K562 (cell line): Measurements from ENCODE around the gene UBE2V1. TPM values are rescaled to one million over a fixed set of nuclear protein-coding genes. Genes with fewer than 3 reads are reported as not detected.

Experiments used
- ATAC-seq: fragments of 200-7000 bp; cut with Tn5 transposase; 3 replicates; pipeline ENCODE4 v1.9.1; 2020; ENCODE audit warnings: moderate library complexity
- BruUV-seq: library from RNA; stranded (reverse); fragments of 400-500 nt; replicated peaks from 2 replicates; lab custom pipeline; 2021; lab: Mats Ljungman, UMichigan
- CTCF ChIA-PET: fragments of 300-600 bp; formaldehyde crosslinking; extraction: SDS; loops from one replicate; lab custom pipeline; 2021; ENCODE audit warnings: low intra/inter-chr PET ratio; lab: Yijun Ruan, JAX
- POLR2A ChIA-PET: fragments of 300-600, 350-650 bp; sonication (Branson Sonifier 250); formaldehyde crosslinking; extraction: SDS; loops from one replicate; lab custom pipeline; 2021; ENCODE audit warnings: antibody characterized with exemption, inconsistent platforms; lab: Yijun Ruan, JAX
- DNase-seq, 4 experiments: peaks; one replicate each; pipeline versions ENCODE4 v3.0.0 to v3.0.0-alpha.2; 2011 to 2018; ENCODE audit warnings: low spot score in 3 of 4, mixed read lengths in 3 of 4; ENCODE audit errors: extremely low read depth in 1 of 4
- FAIRE-seq: peaks from 2 replicates; lab custom pipeline; 2011; peaks lifted over from hg19 to GRCh38; lab: Jason Lieb, UNC
- H2AFZ ChIP-seq: 2 replicates; pipeline ENCODE4 v1.6.0; 2011; ENCODE audit warnings: low read depth, low read length, control low read depth, inconsistent platforms
- H3K27ac ChIP-seq: fragments of 200-600 bp; 3 replicates; pipeline ENCODE4 v1.8.0; 2011; ENCODE audit warnings: low read depth, mild to moderate bottlenecking, control low read depth, inconsistent platforms, low read length, moderate library complexity, mixed read lengths; ENCODE audit errors: extremely low read depth
- H3K27me3 ChIP-seq, 2 experiments: fragments of 300-600 bp in 1 of 2; 2 replicates in 1 of 2; 3 replicates in 1 of 2; pipeline versions ENCODE4 v1.6.0 to v1.8.0; 2011; ENCODE audit warnings: inconsistent platforms in 2 of 2, low read length in 2 of 2, mild to moderate bottlenecking in 1 of 2, mixed read lengths in 1 of 2, moderate library complexity in 1 of 2; ENCODE audit not compliant: control insufficient read depth in 2 of 2, insufficient read depth in 2 of 2
- H3K36me3 ChIP-seq: fragments of 300-600 bp; 3 replicates; pipeline ENCODE4 v1.8.0; 2011; ENCODE audit warnings: mild to moderate bottlenecking, low read length, inconsistent platforms; ENCODE audit not compliant: control insufficient read depth, insufficient read depth
- H3K4me1 ChIP-seq, 2 experiments: fragments of 200-600 bp in 1 of 2; replicated peaks in 1 of 2; 2 replicates in 1 of 2; 3 replicates in 1 of 2; pipeline versions ENCODE4 v1.5.1 to v1.8.0; 2011; ENCODE audit warnings: inconsistent platforms in 2 of 2, low read length in 2 of 2, mild to moderate bottlenecking in 1 of 2, mixed read lengths in 1 of 2, moderate library complexity in 1 of 2; ENCODE audit not compliant: control insufficient read depth in 2 of 2, insufficient read depth in 2 of 2
- H3K4me2 ChIP-seq: 2 replicates; pipeline ENCODE4 v1.6.1; 2011; ENCODE audit warnings: low read length, control low read depth, inconsistent platforms, mixed read lengths; ENCODE audit not compliant: insufficient read depth
- H3K4me3 ChIP-seq: fragments of 200-600 bp; sonication (generic), shearing (Covaris generic); 2 replicates; pipeline ENCODE4 v1.5.1; 2016; ENCODE audit warnings: control low read depth, inconsistent platforms
- H3K79me2 ChIP-seq: fragments of 200-600 bp; 3 replicates; pipeline ENCODE4 v1.8.0; 2011; ENCODE audit warnings: low read length, inconsistent platforms; ENCODE audit not compliant: control insufficient read depth, insufficient read depth
- H3K9ac ChIP-seq, 2 experiments: 2 replicates each; pipeline versions ENCODE4 v1.6.0 to v1.6.1; 2011; ENCODE audit warnings: low read depth in 2 of 2, low read length in 2 of 2, control low read depth in 1 of 2, inconsistent platforms in 1 of 2, mild to moderate bottlenecking in 1 of 2, mixed read lengths in 1 of 2; ENCODE audit not compliant: insufficient read depth in 1 of 2
- H3K9me1 ChIP-seq: one replicate; pipeline ENCODE4 v1.6.0; 2011; ENCODE audit warnings: inconsistent platforms, mild to moderate bottlenecking, low read length, moderate library complexity; ENCODE audit not compliant: control insufficient read depth, insufficient read depth
- H3K9me3 ChIP-seq: replicated peaks from 2 replicates; pipeline ENCODE4 v1.5.1; 2011; ENCODE audit warnings: low read depth, low read length, inconsistent platforms; ENCODE audit not compliant: control insufficient read depth, insufficient read depth
- H4K20me1 ChIP-seq: replicated peaks from 2 replicates; pipeline ENCODE4 v1.6.1; 2011; ENCODE audit warnings: low read length, inconsistent platforms, mixed read lengths; ENCODE audit not compliant: control insufficient read depth, insufficient read depth
- ADNP ChIP-seq: fragments of 200-800 bp; sonication (Bioruptor generic); IDR thresholded peaks from 2 replicates; pipeline ENCODE4 v1.6.1; 2016; ENCODE audit warnings: missing genetic modification characterization, missing compliant biosample characterization
- ARNT ChIP-seq, 2 experiments: fragments of 450-650 bp; IDR thresholded peaks; 2 replicates each; pipeline ENCODE4 v1.6.1; 2016; ENCODE audit warnings: mild to moderate bottlenecking in 1 of 2
- BCOR ChIP-seq: fragments of 450-650 bp; IDR thresholded peaks from 2 replicates; pipeline ENCODE4 v1.6.1; 2016
- CBX1 ChIP-seq: sonication (generic); IDR thresholded peaks from 2 replicates; pipeline ENCODE4 v1.6.1; 2016; ENCODE audit warnings: antibody characterized with exemption, low read depth, mild to moderate bottlenecking
- CHD4 ChIP-seq: fragments of 200-600 bp; sonication (generic); IDR thresholded peaks from 3 replicates; pipeline ENCODE4 v1.6.1; 2012; ENCODE audit warnings: low read depth, mild to moderate bottlenecking, mixed read lengths, low read length, inconsistent platforms; ENCODE audit not compliant: insufficient read depth, insufficient replicate concordance, poor library complexity, severe bottlenecking
- HDAC2 ChIP-seq: fragments of 450-650 bp; IDR thresholded peaks from 2 replicates; pipeline ENCODE4 v1.6.1; 2016; ENCODE audit warnings: mild to moderate bottlenecking
- KAT8 ChIP-seq: fragments of 450-650 bp; IDR thresholded peaks from 2 replicates; pipeline ENCODE4 v1.6.1; 2016; ENCODE audit warnings: low read depth, mild to moderate bottlenecking
- KDM1A ChIP-seq, 2 experiments: fragments of 450-650 bp; IDR thresholded peaks; 2 replicates each; pipeline ENCODE4 v1.6.1; 2016; ENCODE audit warnings: mild to moderate bottlenecking in 2 of 2
- PTBP1 ChIP-seq: fragments of 200-400 bp; formaldehyde crosslinking; IDR thresholded peaks from 2 replicates; pipeline ENCODE4 v1.6.1; 2017; ENCODE audit warnings: low read depth, low read length
- RBM25 ChIP-seq: fragments of 200-400 bp; formaldehyde crosslinking; IDR thresholded peaks from 2 replicates; pipeline ENCODE4 v1.6.1; 2018; ENCODE audit warnings: low read length, low read depth, moderate library complexity; ENCODE audit not compliant: severe bottlenecking
- RCOR1 ChIP-seq, 2 experiments: IDR thresholded peaks; 2 replicates each; pipeline ENCODE4 v1.6.1; 2012; ENCODE audit warnings: low read depth in 2 of 2, low read length in 2 of 2, borderline replicate concordance in 1 of 2, improper control_type of control experiment in 1 of 2
- ZBTB7A ChIP-seq: IDR thresholded peaks from 2 replicates; pipeline ENCODE4 v1.6.1; 2011; ENCODE audit warnings: low read depth, mild to moderate bottlenecking, low read length, moderate library complexity, borderline replicate concordance; ENCODE audit not compliant: control insufficient read depth
- ZFP36 ChIP-seq: fragments of 150-350 bp; IDR thresholded peaks from 2 replicates; pipeline ENCODE4 v1.6.1; 2018; ENCODE audit warnings: low read length, low read depth; ENCODE audit not compliant: partially characterized antibody
- ZNF263 ChIP-seq: sonication (generic); formaldehyde crosslinking; IDR thresholded peaks from 2 replicates; pipeline ENCODE4 v1.8.0; 2022; ENCODE audit warnings: mild to moderate bottlenecking, missing genetic modification reagents, borderline replicate concordance
- ZNF384 ChIP-seq: IDR thresholded peaks from 2 replicates; pipeline ENCODE4 v1.6.1; 2012; ENCODE audit warnings: low read depth, low read length, improper control_type of control experiment
- ZNF551 ChIP-seq: fragments of 250-450 bp; sonication (Bioruptor Pico); IDR thresholded peaks from 2 replicates; pipeline ENCODE4 v1.5.0; 2021; ENCODE audit warnings: mild to moderate bottlenecking, moderate library complexity
- WGBS: fragments of 100-300 bp; shearing (Covaris generic); methylation state at CpG from one replicate; pipeline ENCODE4 v1.1.6; 2016; ENCODE audit warnings: low coverage, mixed read lengths; ENCODE audit not compliant: insufficient coverage; ENCODE audit errors: missing lambda C conversion rate; 5-methylcytosine and 5-hydroxymethylcytosine counted together
- in situ Hi-C: fragments of 300-500 bp; cut with MboI; formaldehyde crosslinking; loops from 4 replicates; pipeline ENCODE4 v1.15.0; 2018; ENCODE audit warnings: inconsistent platforms, mixed read lengths
- intact Hi-C: fragments of 100-400 bp; cut with micrococcal nuclease; formaldehyde crosslinking; loops from 2 replicates; pipeline ENCODE4 v1.14.2; 2022
- polyA plus RNA-seq, 8 experiments: library from polyadenylated mRNA; depleted of rRNA in 4 of 8; stranded (reverse) in 5 of 8; unstranded in 3 of 8; fragments of >200 nt; fragmentation: Nextera tagmentation in 2 of 8; fragmentation: Illumina TruSeq in 1 of 8; extraction: Ambion mirVana in 2 of 8; extraction: Trizol in 1 of 8; gene quantifications; 2 replicates each; pipeline versions ENCODE4 v1.2.1 to v1.2.3, GENCODE V29; 2011 to 2014; ENCODE audit warnings: inconsistent platforms in 1 of 8, missing spikeins in 1 of 8
- total RNA-seq, 7 experiments: library from RNA; depleted of rRNA in 6 of 7; stranded (reverse); fragments of >200 nt in 6 of 7; fragmentation: Illumina TruSeq in 2 of 7; extraction: Trizol in 2 of 7; gene quantifications; 2 replicates each; pipeline versions ENCODE4 v1.2.1 to v1.2.3, GENCODE V29; 2011 to 2021; ENCODE audit warnings: low replicate concordance in 1 of 7
- TF ChIP-seq, protein P1 (sequence below), 2 experiments: fragments of 150-350 bp in 1 of 2; IDR thresholded peaks; 2 replicates each; pipeline ENCODE4 v1.6.1; 2012 to 2016; ENCODE audit warnings: low read depth in 2 of 2, low read length in 2 of 2, mild to moderate bottlenecking in 1 of 2, moderate library complexity in 1 of 2

UBE2V1 gene
- total and polyA plus RNA-seq, 9 of the 15 experiments (the other 6 are each of a cell fraction or from before 2014, with no cell fraction given) = 93.0 to 357 (median 119) TPM

DNA sequence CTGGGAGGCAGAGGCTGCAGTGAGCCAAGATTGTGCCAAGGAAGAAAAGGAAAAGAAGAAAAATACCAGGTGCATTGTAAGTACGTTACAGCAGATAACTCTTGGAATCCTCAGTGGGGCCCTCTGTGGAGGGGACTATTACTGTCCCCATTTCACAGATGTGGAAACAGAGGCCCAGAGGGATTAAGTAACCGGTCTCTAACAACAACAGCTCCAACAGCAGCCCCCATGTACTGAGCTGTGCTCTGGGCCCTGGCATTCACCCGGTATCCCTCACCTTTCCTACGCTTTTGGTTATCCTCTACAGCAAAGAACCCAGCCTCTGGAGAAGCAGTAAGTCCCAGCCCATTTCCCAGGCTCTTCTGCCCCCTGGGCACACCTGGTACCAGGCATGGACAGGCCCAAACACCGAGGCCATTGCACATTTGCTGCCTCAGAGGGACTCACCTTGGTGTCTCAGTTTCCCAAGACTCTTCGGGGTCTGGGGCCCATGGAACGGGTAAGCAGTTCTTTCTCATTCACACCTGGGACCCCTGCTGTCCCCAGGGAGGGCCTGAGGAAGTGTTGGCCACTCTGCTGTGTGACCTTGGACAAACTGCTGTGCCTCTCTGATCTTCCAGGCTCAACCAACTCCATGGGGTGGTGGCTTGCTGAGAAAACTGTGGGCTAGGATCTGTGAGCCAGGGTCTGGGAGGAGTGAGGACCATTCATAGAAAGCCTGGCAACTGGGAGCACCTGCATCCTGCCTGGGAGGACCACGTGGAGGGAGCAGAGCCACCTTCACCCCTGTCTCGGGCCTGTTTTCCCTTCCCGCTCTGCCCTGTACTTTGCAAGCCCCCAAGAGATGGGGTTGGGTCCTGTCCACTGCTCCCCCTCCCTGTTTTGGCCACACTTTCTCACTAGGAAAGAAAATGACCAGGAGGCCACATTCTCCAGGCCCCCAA lies 70.3 kb downstream of the UBE2V1 start:
- in situ Hi-C loops = no loop called here
- Histone ChIP-seq H3K27me3 (no peaks in the 10 kb centered on the region), H3K4me1 (peaks cover 3 to 29% of the 10 kb centered on the region in 2 experiments; a peak in 3 of 5 replicates), H3K9ac (no peak overlapping the region), H3K9me3 (no peaks in the 10 kb centered on the region), H3K36me3 (no peaks in the 10 kb centered on the region), H3K4me2 (no peak overlapping the region), H3K9me1 (no peaks in the 10 kb centered on the region), H3K27ac (no peak overlapping the region), H2AFZ (no peak overlapping the region), H4K20me1 (no peaks in the 10 kb centered on the region), H3K4me3 (no peak overlapping the region), H3K79me2 (no peaks in the 10 kb centered on the region)
- no peak for DNase-seq
- CTCF ChIA-PET = no interaction called here
- intact Hi-C loops = no loop called here
- no TSS peak for BruUV-seq
- ATAC-seq = no peak
- POLR2A ChIA-PET = interaction anchor here (1.2 kb wide), 2 partner anchors 28 to 58 kb away, joined by 3 read pairs; no protein-coding TSS in a partner anchor
- TF ChIP-seq RBM25 (peak; percentile 87), HDAC2 (peak; percentile 52; the same call in 1 of the 2 replicates), ZNF263 (CRISPR knock-in tag) (peak; percentile 85), ARNT (IDR thresholded peaks at IDR 0.05) (no peak), RCOR1 (IDR thresholded peaks at IDR 0.05; ENCODE audit: borderline replicate concordance in 1 of 2, low read depth in 2 of 2, low read length in 2 of 2) (peak in 1 of 2 experiments; percentile 23; a peak in 1 of 4 replicates), BCOR (peak; percentile 93), PTBP1 (0 out of 2 replicates have a peak, but pooled peaks have one; percentile 73), ZFP36 (peak; percentile 81), KDM1A (IDR thresholded peaks at IDR 0.05) (peak; percentile 47 to 73; a peak in 2 of 4 replicates), CHD4 (peak; percentile 41), ZBTB7A (0 out of 2 replicates have a peak, but pooled peaks have one; percentile 11), ZNF551 (CRISPR knock-in tag) (no peak), KAT8 (no peak), ZNF384 (no peak), CBX1 (peak; percentile 85), ADNP (tag) (peak; percentile 75)
- TF ChIP-seq, protein P1, sequence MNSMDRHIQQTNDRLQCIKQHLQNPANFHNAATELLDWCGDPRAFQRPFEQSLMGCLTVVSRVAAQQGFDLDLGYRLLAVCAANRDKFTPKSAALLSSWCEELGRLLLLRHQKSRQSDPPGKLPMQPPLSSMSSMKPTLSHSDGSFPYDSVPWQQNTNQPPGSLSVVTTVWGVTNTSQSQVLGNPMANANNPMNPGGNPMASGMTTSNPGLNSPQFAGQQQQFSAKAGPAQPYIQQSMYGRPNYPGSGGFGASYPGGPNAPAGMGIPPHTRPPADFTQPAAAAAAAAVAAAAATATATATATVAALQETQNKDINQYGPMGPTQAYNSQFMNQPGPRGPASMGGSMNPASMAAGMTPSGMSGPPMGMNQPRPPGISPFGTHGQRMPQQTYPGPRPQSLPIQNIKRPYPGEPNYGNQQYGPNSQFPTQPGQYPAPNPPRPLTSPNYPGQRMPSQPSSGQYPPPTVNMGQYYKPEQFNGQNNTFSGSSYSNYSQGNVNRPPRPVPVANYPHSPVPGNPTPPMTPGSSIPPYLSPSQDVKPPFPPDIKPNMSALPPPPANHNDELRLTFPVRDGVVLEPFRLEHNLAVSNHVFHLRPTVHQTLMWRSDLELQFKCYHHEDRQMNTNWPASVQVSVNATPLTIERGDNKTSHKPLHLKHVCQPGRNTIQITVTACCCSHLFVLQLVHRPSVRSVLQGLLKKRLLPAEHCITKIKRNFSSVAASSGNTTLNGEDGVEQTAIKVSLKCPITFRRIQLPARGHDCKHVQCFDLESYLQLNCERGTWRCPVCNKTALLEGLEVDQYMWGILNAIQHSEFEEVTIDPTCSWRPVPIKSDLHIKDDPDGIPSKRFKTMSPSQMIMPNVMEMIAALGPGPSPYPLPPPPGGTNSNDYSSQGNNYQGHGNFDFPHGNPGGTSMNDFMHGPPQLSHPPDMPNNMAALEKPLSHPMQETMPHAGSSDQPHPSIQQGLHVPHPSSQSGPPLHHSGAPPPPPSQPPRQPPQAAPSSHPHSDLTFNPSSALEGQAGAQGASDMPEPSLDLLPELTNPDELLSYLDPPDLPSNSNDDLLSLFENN (IDR thresholded peaks at IDR 0.05; ENCODE audit: low read depth in 2 of 2, low read length in 2 of 2) = no peak
- no peak for FAIRE-seq
- WGBS = 63% methylated on average over 10 of the region's 10 CpGs
